Stomach (tissue), 4 donors: ENCODE data around the gene FGGY.

ENCODE experiments used
- EP300 ChIP-seq: sonication (generic); formaldehyde crosslinking; IDR thresholded peaks from one replicate; pipeline ENCODE4 v1.6.1; 2017; ENCODE audit warnings: antibody characterized with exemption
- POLR2A ChIP-seq, 4 donors: fragments of 450-650 bp; IDR thresholded peaks; one replicate each; pipeline ENCODE4 v1.6.1; 2016; ENCODE audit warnings: antibody characterized with exemption in 4 of 4, control low read depth in 2 of 4, mild to moderate bottlenecking in 1 of 4, moderate library complexity in 1 of 4
- TF ChIP-seq, protein P1 (sequence below), 7 experiments: fragments of 450-650 bp in 4 of 7; fragments of 200-600 bp in 3 of 7; sonication (generic) in 3 of 7; IDR thresholded peaks; one replicate each; pipeline ENCODE4 v1.5.1; 2016 to 2019; ENCODE audit warnings: antibody characterized with exemption in 7 of 7, control low read depth in 2 of 7, mild to moderate bottlenecking in 1 of 7

DNA sequence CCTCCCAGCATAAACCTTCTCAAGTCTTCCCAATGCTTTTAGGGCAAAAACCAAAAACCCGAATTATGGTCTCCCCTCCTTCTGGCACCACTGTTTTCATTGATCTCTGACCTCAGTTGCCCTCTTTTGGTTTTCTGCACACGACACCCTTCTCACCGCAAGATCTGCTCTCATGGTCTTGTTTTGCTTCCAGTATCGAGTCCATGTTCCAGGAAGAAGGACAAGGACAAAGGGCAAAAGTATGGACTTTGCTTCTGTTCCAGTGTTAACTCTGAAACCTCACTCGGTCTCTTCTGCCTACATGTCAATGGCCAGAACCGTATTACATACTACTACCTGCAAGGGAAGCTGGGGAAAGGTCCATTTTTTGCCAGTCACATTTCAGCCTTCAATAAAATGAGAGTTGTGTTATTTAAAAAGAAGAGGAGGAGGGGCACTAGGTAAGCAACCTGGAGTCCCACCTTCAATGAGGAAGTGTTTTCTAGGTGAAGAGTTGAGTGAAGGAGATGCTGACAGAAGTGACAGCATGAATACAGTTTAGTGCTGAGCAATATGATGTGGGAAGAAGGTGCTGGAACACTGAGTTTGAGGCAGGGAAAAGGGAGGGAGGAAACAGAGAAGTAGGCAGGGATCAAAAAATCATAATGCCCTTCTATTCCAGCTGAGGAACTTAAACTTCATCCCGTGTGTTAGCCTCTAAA lies 183.4 kb downstream of the FGGY start:
- TF ChIP-seq, protein P1, sequence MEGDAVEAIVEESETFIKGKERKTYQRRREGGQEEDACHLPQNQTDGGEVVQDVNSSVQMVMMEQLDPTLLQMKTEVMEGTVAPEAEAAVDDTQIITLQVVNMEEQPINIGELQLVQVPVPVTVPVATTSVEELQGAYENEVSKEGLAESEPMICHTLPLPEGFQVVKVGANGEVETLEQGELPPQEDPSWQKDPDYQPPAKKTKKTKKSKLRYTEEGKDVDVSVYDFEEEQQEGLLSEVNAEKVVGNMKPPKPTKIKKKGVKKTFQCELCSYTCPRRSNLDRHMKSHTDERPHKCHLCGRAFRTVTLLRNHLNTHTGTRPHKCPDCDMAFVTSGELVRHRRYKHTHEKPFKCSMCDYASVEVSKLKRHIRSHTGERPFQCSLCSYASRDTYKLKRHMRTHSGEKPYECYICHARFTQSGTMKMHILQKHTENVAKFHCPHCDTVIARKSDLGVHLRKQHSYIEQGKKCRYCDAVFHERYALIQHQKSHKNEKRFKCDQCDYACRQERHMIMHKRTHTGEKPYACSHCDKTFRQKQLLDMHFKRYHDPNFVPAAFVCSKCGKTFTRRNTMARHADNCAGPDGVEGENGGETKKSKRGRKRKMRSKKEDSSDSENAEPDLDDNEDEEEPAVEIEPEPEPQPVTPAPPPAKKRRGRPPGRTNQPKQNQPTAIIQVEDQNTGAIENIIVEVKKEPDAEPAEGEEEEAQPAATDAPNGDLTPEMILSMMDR (IDR thresholded peaks at IDR 0.05) = no peak
- TF ChIP-seq POLR2A (IDR thresholded peaks at IDR 0.05) (no peak), EP300 (no peak)
